HG03025 (cell line): ENCODE data around the gene TOX2.

Experiments
- ATAC-seq: cut with Tn5 transposase; IDR thresholded peaks from one replicate; pipeline ENCODE4 v1.9.1; 2021; ENCODE audit warnings: mild to moderate bottlenecking, moderate library complexity; ENCODE audit not compliant: unreplicated experiment, low FRiP score

Gene TOX2

GRCh38 chr20:43992885-43993284 lies 78.2 kb downstream of the TOX2 start:
- ATAC-seq = no peak

GRCh38 chr20:43993560-43993959 lies 78.9 kb downstream of the TOX2 start:
- ATAC-seq = no peak

- ATAC-seq = no peak
These were observed 79.9 kb downstream of the TOX2 start for GRCh38 chr20:43994486-43995100.

GRCh38 chr20:43995645-43996044 lies 81.0 kb downstream of the TOX2 start:
- ATAC-seq = no peak

- ATAC-seq = no peak
These were observed 81.7 kb downstream of the TOX2 start for GRCh38 chr20:43996240-43996930.

- ATAC-seq = no peak
These were observed 85.2 kb downstream of the TOX2 start for GRCh38 chr20:43999848-44000247.

GRCh38 chr20:44001667-44002596 lies 87.3 kb downstream of the TOX2 start:
- no peak for ATAC-seq

GRCh38 chr20:44002861-44003260 lies 88.2 kb downstream of the TOX2 start:
- ATAC-seq = no peak

GRCh38 chr20:44003609-44004008 lies 89.0 kb downstream of the TOX2 start:
- ATAC-seq = no peak

- ATAC-seq = no peak
These were observed 89.8 kb downstream of the TOX2 start for GRCh38 chr20:44004306-44004915.

- ATAC-seq = no peak
These were observed 91.0 kb downstream of the TOX2 start for GRCh38 chr20:44005661-44006060.

- ATAC-seq = no peak
These were observed 91.5 kb downstream of the TOX2 start for GRCh38 chr20:44006126-44006525.

- no peak for ATAC-seq
These were observed 91.9 kb downstream of the TOX2 start for GRCh38 chr20:44006578-44006977.

- no peak for ATAC-seq
These were observed 94.4 kb downstream of the TOX2 start for GRCh38 chr20:44008806-44009678.

GRCh38 chr20:44009679-44009992 lies 95.0 kb downstream of the TOX2 start:
- no peak for ATAC-seq

GRCh38 chr20:44010162-44010704 lies 95.6 kb downstream of the TOX2 start:
- ATAC-seq = no peak

- ATAC-seq = no peak
These were observed 96.7 kb downstream of the TOX2 start for GRCh38 chr20:44011251-44011940.

- ATAC-seq = no peak
These were observed 98.0 kb downstream of the TOX2 start for GRCh38 chr20:44012466-44013226.
